G401.6 (cell line): ENCODE data around the gene ACSM6.

Experiments
- FAIRE-seq: peaks from 2 replicates; lab custom pipeline; 2012; peaks lifted over from hg19 to GRCh38; lab: Jason Lieb, UNC

The ACSM6 gene

GRCh38 chr10:95246582-95247051, 52.6 kb downstream of the ACSM6 start:
- FAIRE-seq, result no peak

GRCh38 chr10:95247200-95247880, 53.3 kb downstream of the ACSM6 start:
- no peak for FAIRE-seq

- no peak for FAIRE-seq
These were observed 54.0 kb downstream of the ACSM6 start for GRCh38 chr10:95247881-95248583.

GRCh38 chr10:95248989-95249388, 55.0 kb downstream of the ACSM6 start:
- FAIRE-seq, result no peak

- FAIRE-seq, result no peak
These were observed 55.4 kb downstream of the ACSM6 start for GRCh38 chr10:95249467-95249866.

DNA sequence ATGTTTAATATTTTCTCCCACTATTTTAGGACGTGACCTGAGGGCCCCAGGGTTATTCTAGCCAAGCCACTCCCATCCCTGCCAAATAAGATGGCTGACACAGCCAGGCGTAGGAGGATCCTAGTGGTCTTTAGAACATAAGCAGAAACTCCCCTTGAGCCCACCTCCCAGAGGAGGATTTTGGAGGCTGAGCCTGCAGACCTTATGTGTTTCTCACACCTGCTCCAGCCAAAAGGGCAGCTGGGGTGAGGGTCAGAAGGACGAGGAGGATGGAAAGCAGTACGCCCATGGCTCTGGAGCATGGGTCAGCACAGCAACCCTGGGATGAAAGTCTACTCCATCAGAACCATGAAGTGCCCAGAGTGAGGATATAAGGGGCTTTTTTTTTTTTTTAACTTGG, 56.8 kb downstream of the ACSM6 start:
- no peak for FAIRE-seq

- FAIRE-seq, result no peak
These were observed 59.0 kb downstream of the ACSM6 start for GRCh38 chr10:95253007-95253406.

DNA sequence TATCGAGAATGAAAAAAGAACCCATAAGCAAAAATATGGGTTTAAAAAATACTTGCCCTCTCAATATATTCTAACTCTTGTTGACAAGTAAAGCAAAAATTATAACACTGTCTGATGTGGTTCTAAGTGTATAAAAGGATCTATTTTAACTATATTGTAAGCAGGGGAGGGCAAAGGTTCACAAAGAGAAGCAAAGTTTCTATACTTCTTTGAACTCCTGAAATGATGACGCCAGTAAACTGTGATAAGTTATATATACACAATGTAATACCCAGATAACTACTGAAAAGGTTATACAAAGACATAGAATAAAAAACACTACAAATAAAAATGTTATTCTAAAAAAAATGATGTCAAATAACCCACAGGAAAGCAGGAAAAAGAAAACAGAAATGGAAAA, 59.6 kb downstream of the ACSM6 start:
- no peak for FAIRE-seq

DNA sequence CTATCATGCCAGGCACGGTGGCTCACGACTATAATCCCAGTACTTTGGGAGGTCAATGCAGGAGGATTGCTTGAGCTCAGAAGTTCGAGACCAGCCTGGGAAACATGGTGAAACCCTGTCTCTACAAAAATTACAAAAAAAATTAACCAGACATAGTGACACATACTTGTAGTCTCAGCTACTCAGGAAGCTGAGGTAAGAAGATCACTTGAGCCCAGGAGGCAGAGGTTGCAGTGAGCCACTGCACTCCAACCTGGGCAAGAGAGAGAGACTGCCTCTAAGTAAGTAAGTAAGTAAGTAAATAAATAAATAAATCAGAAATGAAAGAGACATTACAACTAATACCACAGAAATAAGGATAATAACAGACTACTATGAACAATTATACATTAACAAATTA, 60.6 kb downstream of the ACSM6 start:
- no peak for FAIRE-seq

- no peak for FAIRE-seq
These were observed 62.2 kb downstream of the ACSM6 start for GRCh38 chr10:95256268-95256667.

GRCh38 chr10:95257849-95258248, 63.8 kb downstream of the ACSM6 start:
- FAIRE-seq, result no peak

DNA sequence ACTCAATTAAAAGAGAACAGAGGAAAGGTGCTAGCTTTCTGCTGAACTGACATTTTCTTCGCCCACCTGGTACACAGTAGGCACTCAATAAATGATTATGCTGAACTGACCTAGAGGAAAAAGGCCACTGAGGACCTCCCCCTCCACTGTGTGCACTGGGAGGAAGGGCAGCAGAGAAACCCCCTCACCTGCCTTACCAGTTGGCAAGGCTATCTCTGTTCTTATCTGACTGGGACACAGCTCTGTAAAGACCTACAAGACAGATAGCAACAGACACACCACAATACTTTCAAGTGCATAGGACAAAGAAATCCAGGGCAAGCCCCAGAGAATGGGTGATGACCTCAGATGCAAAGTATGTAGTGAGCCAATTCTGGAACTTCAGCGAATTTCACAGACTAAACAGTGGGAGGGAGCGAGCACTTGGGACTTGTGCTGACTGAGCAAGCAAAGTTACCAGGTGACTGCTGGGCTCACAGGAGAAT, 66.4 kb downstream of the ACSM6 start:
- no peak for FAIRE-seq

GRCh38 chr10:95260909-95261552, 67.0 kb downstream of the ACSM6 start:
- no peak for FAIRE-seq

DNA sequence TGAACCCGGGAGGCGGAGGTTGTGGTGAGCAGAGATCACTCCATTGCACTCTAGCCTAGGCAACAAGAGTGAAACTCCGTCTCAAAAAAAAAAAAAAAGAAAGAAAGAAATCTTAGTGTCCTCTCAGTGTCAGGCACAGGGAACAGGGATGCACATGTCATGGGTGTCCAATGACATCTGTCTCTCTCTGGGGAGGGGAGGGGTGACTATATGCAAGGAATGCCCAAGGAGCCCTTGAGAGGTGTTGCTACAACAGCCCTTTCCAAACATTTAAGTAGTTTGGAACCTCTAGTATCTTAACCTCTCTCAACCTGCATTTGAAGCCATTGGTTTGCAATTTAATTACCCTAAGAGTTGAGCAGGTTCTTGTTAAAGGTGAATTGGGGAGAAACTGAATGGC, 67.9 kb downstream of the ACSM6 start:
- FAIRE-seq, result no peak

DNA sequence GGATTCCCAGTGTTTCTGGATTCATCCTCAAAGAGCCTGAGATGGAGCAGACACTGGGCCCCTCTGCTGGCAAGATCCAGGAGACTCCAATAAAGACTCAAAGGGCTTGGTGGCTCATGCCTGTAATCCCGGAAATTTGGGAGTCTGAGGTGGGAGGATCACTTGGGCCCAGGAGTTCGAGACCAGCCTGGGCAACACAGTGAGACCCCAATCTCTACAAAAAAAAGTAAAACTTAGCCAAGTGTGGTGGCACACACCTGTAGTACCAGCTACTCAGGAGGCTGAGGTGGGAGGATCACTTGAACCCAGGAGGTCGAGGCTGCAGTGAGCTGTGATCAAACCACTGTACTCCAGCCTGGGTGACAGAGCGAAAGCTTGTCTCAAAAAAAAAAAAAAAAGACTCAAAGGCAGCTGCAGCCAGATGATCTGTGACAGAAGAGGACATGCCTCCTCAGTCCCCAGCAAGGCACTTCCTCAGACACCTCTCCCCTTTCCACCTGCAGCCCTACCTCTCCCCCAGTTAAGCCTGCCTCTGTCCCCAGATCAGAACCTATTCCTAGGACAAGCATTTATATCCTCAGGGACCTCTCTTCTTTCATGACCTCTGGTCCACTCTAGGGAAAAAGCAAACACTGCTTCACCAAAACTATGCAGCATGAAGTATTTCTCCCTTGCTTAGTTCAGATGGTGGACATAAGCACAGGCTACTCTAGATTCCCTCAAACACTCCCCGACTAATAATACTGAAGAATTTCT, 68.9 kb downstream of the ACSM6 start:
- FAIRE-seq, result no peak

DNA sequence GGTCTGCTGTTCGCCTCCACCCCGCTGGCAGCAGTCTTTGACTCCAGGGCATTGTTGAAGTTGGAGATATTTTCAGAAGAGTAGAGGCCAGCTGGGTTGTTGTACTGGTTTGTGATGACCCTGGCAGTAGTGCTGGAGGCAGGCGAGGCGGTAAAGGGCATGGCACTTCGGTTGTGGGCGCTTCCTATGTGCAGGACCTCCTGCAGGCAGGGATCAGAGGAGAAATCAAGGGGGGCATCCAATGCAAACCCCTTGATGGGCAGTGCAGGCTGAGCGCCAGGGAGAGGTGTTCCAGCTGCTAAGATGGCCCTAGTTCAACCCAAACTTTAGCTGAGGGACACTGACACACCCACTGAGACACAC, 69.8 kb downstream of the ACSM6 start:
- FAIRE-seq, result no peak

- FAIRE-seq, result no peak
These were observed 70.4 kb downstream of the ACSM6 start for GRCh38 chr10:95264227-95265051.

- FAIRE-seq, result no peak
These were observed 71.5 kb downstream of the ACSM6 start for GRCh38 chr10:95265572-95265971.

GRCh38 chr10:95266674-95267095, 72.6 kb downstream of the ACSM6 start:
- FAIRE-seq, result no peak

- FAIRE-seq, result no peak
These were observed 73.2 kb downstream of the ACSM6 start for GRCh38 chr10:95267251-95267650.

- no peak for FAIRE-seq
These were observed 74.4 kb downstream of the ACSM6 start for GRCh38 chr10:95268438-95268837.
